G401.6 (cell line): ENCODE measurements around the gene PCDH1.

ENCODE experiments used
- FAIRE-seq: peaks from 2 replicates; lab custom pipeline; 2012; peaks lifted over from hg19 to GRCh38; lab: Jason Lieb, UNC

Gene PCDH1

GRCh38 chr5:141807732-141808131 is 70.5 kb downstream of the PCDH1 start:
- FAIRE-seq, result no peak

GRCh38 chr5:141807329-141807728 is 70.9 kb downstream of the PCDH1 start:
- no peak for FAIRE-seq

GRCh38 chr5:141806626-141807025 is 71.6 kb downstream of the PCDH1 start:
- no peak for FAIRE-seq

GRCh38 chr5:141805874-141806595 is 72.2 kb downstream of the PCDH1 start:
- FAIRE-seq, result no peak

GRCh38 chr5:141804475-141804874 is 73.7 kb downstream of the PCDH1 start:
- no peak for FAIRE-seq
